WTC11 (cell line): ENCODE data around the gene ATP2B3. TPM values are rescaled to one million over a fixed set of nuclear protein-coding genes. Genes with fewer than 3 reads are reported as not detected.

Source experiments
- ATAC-seq: fragments of 200-7000 bp; cut with Tn5 transposase; 2 replicates; pipeline ENCODE4 v1.10.0; 2021; ENCODE audit warnings: mild to moderate bottlenecking, moderate library complexity
- CTCF ChIA-PET: fragments of 300-600 bp; sonication (Branson Sonifier 250); formaldehyde crosslinking; loops from one replicate; lab custom pipeline; 2021; ENCODE audit warnings: antibody characterized with exemption; lab: Charles Lee
- POLR2A ChIA-PET: fragments of 350-600 bp; sonication (Branson Sonifier 250); formaldehyde crosslinking; loops from one replicate; lab custom pipeline; 2021; ENCODE audit warnings: antibody characterized with exemption; lab: Charles Lee
- DNase-seq: peaks from one replicate; pipeline ENCODE4 v3.0.0; 2021; ENCODE audit warnings: low spot score
- H3K27ac Mint-ChIP-seq: 2 replicates; pipeline ENCODE4 v1.8.0; 2021; ENCODE audit warnings: mixed read lengths
- H3K27me3 Mint-ChIP-seq: 2 replicates; pipeline ENCODE4 v1.8.0; 2021; ENCODE audit warnings: low read depth, mild to moderate bottlenecking, moderate library complexity, mixed read lengths
- H3K36me3 Mint-ChIP-seq: 2 replicates; pipeline ENCODE4 v1.8.0; 2021; ENCODE audit warnings: mixed read lengths
- H3K4me1 Mint-ChIP-seq: 2 replicates; pipeline ENCODE4 v1.8.0; 2022; ENCODE audit warnings: mixed read lengths
- H3K4me3 Mint-ChIP-seq: 2 replicates; pipeline ENCODE4 v1.8.0; 2021; ENCODE audit warnings: mild to moderate bottlenecking, moderate library complexity, mixed read lengths
- H3K9me3 Mint-ChIP-seq: 2 replicates; pipeline ENCODE4 v1.8.0; 2021; ENCODE audit warnings: mixed read lengths
- AR ChIP-seq: fragments of 250-450 bp; sonication (Bioruptor Pico); IDR thresholded peaks from 2 replicates; pipeline ENCODE4 v1.9.0; 2021; ENCODE audit warnings: mild to moderate bottlenecking
- ATF1 ChIP-seq: sonication (generic); formaldehyde crosslinking; IDR thresholded peaks from 2 replicates; pipeline ENCODE4 v1.8.1; 2023; ENCODE audit warnings: mild to moderate bottlenecking, moderate library complexity, missing genetic modification reagents
- ATF2 ChIP-seq: sonication (generic); formaldehyde crosslinking; IDR thresholded peaks from 2 replicates; pipeline ENCODE4 v1.8.1; 2022; ENCODE audit warnings: low read depth, missing genetic modification reagents, borderline replicate concordance
- JUN ChIP-seq: sonication (generic); formaldehyde crosslinking; IDR thresholded peaks from 2 replicates; pipeline ENCODE4 v1.8.0; 2023; ENCODE audit warnings: mild to moderate bottlenecking, missing genetic modification reagents
- MAX ChIP-seq: sonication (generic); formaldehyde crosslinking; IDR thresholded peaks from 2 replicates; pipeline ENCODE4 v1.8.0; 2022; ENCODE audit warnings: mild to moderate bottlenecking, missing genetic modification reagents
- MLX ChIP-seq: sonication (generic); formaldehyde crosslinking; IDR thresholded peaks from 2 replicates; pipeline ENCODE4 v1.8.1; 2023; ENCODE audit warnings: mild to moderate bottlenecking, missing genetic modification reagents, moderate library complexity
- PREB ChIP-seq: sonication (generic); formaldehyde crosslinking; IDR thresholded peaks from 2 replicates; pipeline ENCODE4 v1.8.1; 2022; ENCODE audit warnings: mild to moderate bottlenecking, missing genetic modification reagents, moderate library complexity, borderline replicate concordance
- PRRX2 ChIP-seq: fragments of 250-450 bp; sonication (Bioruptor Pico); IDR thresholded peaks from 2 replicates; pipeline ENCODE4 v1.8.0; 2021; ENCODE audit warnings: mild to moderate bottlenecking
- RELA ChIP-seq: sonication (generic); formaldehyde crosslinking; IDR thresholded peaks from 2 replicates; pipeline ENCODE4 v1.8.1; 2022; ENCODE audit warnings: missing genetic modification reagents, mild to moderate bottlenecking, borderline replicate concordance
- ZNF232 ChIP-seq: sonication (generic); formaldehyde crosslinking; IDR thresholded peaks from 2 replicates; pipeline ENCODE4 v1.8.0; 2022; ENCODE audit warnings: mild to moderate bottlenecking, missing genetic modification reagents
- ZNF281 ChIP-seq: sonication (generic); formaldehyde crosslinking; IDR thresholded peaks from 2 replicates; pipeline ENCODE4 v1.8.0; 2023; ENCODE audit warnings: mild to moderate bottlenecking, missing genetic modification reagents
- ZNF416 ChIP-seq: fragments of 250-450 bp; sonication (Bioruptor Pico); IDR thresholded peaks from 2 replicates; pipeline ENCODE4 v1.9.0; 2021; ENCODE audit warnings: mild to moderate bottlenecking, inconsistent platforms
- ZNF512 ChIP-seq: sonication (generic); formaldehyde crosslinking; IDR thresholded peaks from 2 replicates; pipeline ENCODE4 v1.8.1; 2022; ENCODE audit warnings: missing genetic modification reagents, borderline replicate concordance
- ZNF532 ChIP-seq: fragments of 250-450 bp; sonication (Bioruptor Pico); IDR thresholded peaks from 2 replicates; pipeline ENCODE4 v1.9.0; 2021; ENCODE audit warnings: mild to moderate bottlenecking, borderline replicate concordance
- total RNA-seq: library from RNA; stranded (reverse); gene quantifications from 3 replicates; pipeline ENCODE4 v1.2.3, GENCODE V29; 2021

ATP2B3 gene
- total RNA-seq, 1 experiment from 2014 or later: 0.28 TPM

GRCh38 chrX:153512501-153512893 is 4.9 kb upstream of the ATP2B3 start (continued):
- TF ChIP-seq MAX (CRISPR knock-in tag) (no peak), ZNF281 (CRISPR knock-in tag) (no peak)

GRCh38 chrX:153513265-153513664 is 4.2 kb upstream of the ATP2B3 start:
- ATAC-seq (no peak), DNase-seq (no peak)
- ChIA-PET CTCF (no interaction called here), POLR2A (interaction anchor here (0.7 kb wide), 1 partner anchor 1020 kb away, joined by 11 read pairs; no protein-coding TSS in a partner anchor)
- H3K4me3 Mint-ChIP-seq: no peak overlapping the region
- H3K36me3 Mint-ChIP-seq: no peaks in the 10 kb centered on the region
- H3K27me3 Mint-ChIP-seq: peaks cover 20% of the 10 kb centered on the region
- H3K4me1 Mint-ChIP-seq: 0 out of 2 replicates have a peak, but pooled peaks cover 2% of the 10 kb centered on the region
- no peaks in the 10 kb centered on the region for H3K9me3 Mint-ChIP-seq
- no peak for TF ChIP-seq PRRX2 (CRISPR knock-in tag)
- TF ChIP-seq PREB: no peak
- no peak for TF ChIP-seq ATF1 (CRISPR knock-in tag)
- TF ChIP-seq ZNF512 (CRISPR knock-in tag): no peak
- TF ChIP-seq ZNF416 (CRISPR knock-in tag): no peak
- TF ChIP-seq JUN (CRISPR knock-in tag): no peak
- TF ChIP-seq AR (CRISPR knock-in tag): no peak
- TF ChIP-seq ZNF232 (CRISPR knock-in tag): no peak
- no peak for TF ChIP-seq RELA (CRISPR knock-in tag)
- no peak overlapping the region for H3K27ac Mint-ChIP-seq

- CTCF ChIA-PET: interaction anchor here (4.0 kb wide), 1 partner anchor 26 kb away, joined by 15 read pairs; no protein-coding TSS in a partner anchor
- no peaks in the 10 kb centered on the region for H3K36me3 Mint-ChIP-seq
- TF ChIP-seq ZNF512 (CRISPR knock-in tag): no peak
- TF ChIP-seq ATF2: no peak
- no peak for TF ChIP-seq RELA (CRISPR knock-in tag)
- no peak for TF ChIP-seq MLX (CRISPR knock-in tag)
- TF ChIP-seq ZNF532 (CRISPR knock-in tag): no peak
Observed at GRCh38 chrX:153514259-153514658, 3.2 kb upstream of the ATP2B3 start.

More at GRCh38 chrX:153514259-153514658, 3.2 kb upstream of the ATP2B3 start:
- Mint-ChIP-seq H3K9me3 (no peaks in the 10 kb centered on the region), H3K27me3 (peaks cover 30% of the 10 kb centered on the region), H3K4me3 (no peak overlapping the region), H3K4me1 (0 out of 2 replicates have a peak, but pooled peaks cover 5% of the 10 kb centered on the region), H3K27ac (no peak overlapping the region)
- POLR2A ChIA-PET: no interaction called here
- DNase-seq (no peak), ATAC-seq (no peak)
